GM21515 (cell line): ENCODE measurements around the gene SLC1A2.

ENCODE experiments used
- ATAC-seq: cut with Tn5 transposase; IDR thresholded peaks from one replicate; pipeline ENCODE4 v1.9.1; 2021; ENCODE audit not compliant: unreplicated experiment

Gene SLC1A2

GRCh38 chr11:35277827-35278226, 141.5 kb downstream of the SLC1A2 start:
- ATAC-seq: no peak

- no peak for ATAC-seq
Measured at GRCh38 chr11:35276396-35277145, 142.8 kb downstream of the SLC1A2 start.

DNA sequence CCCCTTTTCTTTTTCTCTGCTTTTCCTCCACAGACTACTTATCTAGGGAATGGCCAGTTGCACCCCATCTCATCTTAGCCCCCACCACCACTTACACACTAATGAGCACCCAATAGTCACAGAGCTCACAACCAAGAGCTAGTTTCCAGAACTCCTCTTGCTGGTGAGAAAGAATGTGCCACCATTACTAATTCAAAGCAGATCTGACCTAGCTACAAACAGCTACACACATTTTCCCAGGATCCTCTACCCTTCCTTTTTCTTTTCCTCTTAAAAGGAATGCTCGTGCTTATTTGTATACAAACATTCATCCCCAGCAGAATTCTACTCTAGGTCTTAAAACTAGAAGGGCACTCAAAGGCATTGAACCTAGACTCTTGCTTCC, 143.6 kb downstream of the SLC1A2 start:
- ATAC-seq: no peak

GRCh38 chr11:35274909-35275785, 144.2 kb downstream of the SLC1A2 start:
- ATAC-seq: no peak

GRCh38 chr11:35272391-35272902, 146.9 kb downstream of the SLC1A2 start:
- peak; percentile 86 for ATAC-seq

DNA sequence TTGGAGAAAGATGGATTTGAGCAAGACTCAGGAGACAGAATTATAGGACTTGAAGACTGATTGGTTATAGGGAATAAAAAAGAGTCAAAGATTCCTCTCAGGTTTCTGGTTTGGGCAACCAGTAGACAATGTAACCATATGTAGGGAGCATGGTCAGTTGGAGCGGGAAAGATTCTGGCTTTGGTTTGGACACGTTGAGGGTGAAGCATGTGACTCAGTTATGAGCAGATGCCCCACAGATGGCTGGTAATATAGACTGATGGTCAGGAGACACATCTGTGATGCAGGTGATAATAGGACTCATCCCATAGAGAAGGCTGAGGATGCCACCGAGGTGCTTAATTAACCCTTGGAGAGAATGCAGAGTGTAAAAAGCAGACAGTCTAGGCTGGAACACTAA, 148.3 kb downstream of the SLC1A2 start:
- no peak for ATAC-seq

- no peak for ATAC-seq
Measured at GRCh38 chr11:35270342-35270741, 149.0 kb downstream of the SLC1A2 start.

DNA sequence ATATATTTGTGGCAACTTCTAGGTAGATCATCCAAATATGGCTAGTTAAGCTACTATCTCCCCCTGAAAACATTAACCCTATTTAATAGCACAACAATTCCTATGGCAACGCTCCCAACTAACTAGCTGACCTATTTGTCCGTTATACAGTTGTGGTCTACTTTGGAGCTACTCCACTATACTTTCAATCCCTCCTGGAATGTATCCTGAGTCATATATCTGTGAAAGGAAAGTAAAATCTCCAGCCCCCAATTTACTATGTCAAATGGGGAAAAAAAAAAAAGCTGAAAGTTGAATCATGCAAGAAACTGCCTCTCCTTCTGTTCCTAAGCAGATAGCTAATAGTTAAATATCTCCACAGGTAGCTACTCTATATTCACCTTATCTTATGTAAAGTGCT, 151.9 kb downstream of the SLC1A2 start:
- no peak for ATAC-seq

GRCh38 chr11:35265755-35266454, 153.5 kb downstream of the SLC1A2 start:
- ATAC-seq: no peak

DNA sequence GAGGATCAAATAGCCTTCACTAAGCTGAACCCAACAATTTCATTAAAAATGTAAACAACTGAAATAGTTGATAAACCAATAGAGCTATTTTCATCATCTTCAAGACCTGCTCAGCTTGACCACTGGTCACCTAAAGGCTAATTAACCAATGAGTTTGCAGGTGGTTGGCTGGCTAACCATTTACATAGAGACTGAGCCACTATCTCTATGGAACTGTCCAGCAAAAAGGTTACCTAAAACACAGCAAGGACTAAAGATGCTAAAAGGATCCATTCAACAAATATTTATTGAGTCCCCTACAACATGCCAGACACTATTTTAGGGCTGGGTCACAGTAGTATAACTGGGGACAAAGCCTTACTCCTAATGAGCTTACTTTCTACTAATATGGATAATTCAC, 156.6 kb downstream of the SLC1A2 start:
- no peak for ATAC-seq

GRCh38 chr11:35262056-35262455, 157.3 kb downstream of the SLC1A2 start:
- ATAC-seq: no peak

GRCh38 chr11:35261197-35261596, 158.2 kb downstream of the SLC1A2 start:
- ATAC-seq: no peak

DNA sequence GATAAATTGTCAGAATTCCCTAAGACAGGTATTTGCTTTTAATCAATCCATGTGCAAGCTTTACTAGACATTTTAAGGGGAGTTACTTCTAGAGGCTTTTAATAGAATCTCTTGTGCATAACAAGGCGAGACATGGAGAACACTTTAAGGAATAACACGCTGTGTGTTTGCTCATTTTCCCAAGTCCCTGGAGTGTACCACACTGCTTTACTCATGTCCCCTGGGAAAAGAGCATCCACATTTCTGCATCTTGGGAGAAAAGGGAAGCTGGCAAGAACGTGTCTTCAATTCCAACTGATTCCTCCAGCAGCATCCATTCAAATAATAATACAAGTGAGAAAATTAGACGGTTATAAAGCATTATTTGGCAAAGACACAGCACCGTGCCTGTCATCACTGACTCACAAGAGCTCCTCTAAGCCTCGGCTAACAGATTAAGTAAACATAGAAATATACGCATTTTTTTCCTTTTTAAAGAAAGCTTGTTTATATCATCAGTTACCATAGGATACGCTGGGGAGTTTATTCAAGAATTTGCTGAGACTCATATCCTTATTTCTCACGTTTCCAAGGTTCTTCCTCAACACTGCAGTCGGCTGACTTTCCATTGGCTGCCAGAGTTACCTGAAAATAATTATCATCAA, 158.9 kb downstream of the SLC1A2 start:
- ATAC-seq: no peak

DNA sequence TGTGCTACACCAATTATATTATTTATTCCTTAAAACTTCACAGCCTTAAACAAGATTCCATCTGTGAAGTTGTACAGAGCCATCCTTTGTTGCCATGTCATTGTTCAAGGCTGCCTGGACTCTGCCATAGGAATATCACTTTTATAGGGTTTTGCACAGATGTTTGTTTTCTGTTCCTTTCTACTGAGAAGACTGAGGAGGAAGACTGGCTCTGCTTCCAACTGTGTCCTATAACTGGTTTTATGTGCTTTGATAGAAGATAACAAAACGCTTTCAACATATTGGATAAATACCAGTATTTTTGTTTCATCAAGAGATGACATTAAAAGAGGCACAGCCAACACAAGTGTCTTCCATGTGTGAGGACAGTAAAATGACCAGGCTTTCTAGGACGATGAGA, 159.8 kb downstream of the SLC1A2 start:
- no peak for ATAC-seq

DNA sequence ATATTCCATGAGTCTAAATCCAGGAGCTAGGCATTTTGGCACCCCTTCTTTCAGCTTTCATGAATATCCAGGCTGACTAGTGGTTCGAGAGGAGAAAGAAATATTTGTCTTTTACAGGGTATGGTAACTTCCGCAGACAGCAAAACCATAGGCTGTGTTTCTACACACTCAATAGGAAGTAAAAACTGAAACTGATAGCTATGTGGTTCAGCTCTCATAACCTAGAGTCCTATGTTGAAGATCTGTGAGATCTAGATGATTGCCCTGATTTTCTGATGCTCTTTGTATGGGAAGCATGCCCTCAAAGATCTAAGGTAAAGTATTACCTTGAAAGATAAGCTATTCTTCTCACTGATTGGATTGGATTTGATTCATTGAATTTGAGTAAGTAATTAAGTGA, 162.1 kb downstream of the SLC1A2 start:
- ATAC-seq: peak; percentile 100

GRCh38 chr11:35256296-35256695, 163.1 kb downstream of the SLC1A2 start:
- ATAC-seq: no peak

GRCh38 chr11:35255514-35255913, 163.8 kb downstream of the SLC1A2 start:
- no peak for ATAC-seq

DNA sequence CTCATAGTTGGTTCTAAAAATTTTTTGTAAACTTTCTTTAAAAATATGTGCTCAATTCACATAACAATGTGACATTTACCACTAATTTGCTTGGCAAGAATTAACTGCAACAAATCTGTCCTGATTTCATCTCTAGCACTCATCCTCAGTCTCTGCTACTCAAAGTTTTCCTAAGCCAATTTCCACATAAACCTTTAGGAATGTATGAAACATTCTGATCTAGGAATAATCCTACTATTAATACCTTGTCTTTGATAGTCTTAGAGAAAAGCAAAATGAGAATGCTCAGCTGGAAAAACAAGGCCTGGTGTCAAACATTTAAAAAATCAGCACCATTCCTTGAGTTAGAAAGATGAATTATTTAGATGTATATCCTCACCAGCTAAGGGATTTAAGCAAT, 166.1 kb downstream of the SLC1A2 start:
- no peak for ATAC-seq

DNA sequence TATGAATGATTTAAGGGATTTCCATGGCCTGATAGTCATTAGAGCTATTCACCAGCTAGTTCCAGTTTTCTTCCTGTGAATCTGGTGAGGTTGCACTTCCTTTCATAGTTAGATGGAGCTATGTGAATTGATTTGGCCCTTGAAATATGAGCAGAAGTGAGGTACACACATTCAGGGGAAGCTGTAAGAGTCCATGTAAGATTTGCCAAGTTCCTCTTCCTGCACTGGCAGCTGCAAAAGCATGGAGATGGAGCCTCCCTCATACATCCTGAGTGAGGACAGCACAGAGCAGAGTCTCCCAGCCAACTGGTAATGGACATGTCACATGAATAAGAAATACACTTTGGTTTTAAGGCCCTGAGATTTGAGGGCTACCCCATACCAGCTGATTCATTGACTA, 168.7 kb downstream of the SLC1A2 start:
- no peak for ATAC-seq

- no peak for ATAC-seq
Measured at GRCh38 chr11:35250192-35250591, 169.2 kb downstream of the SLC1A2 start.
